ENCODE data around the gene PADI6.

The PADI6 gene

DNA sequence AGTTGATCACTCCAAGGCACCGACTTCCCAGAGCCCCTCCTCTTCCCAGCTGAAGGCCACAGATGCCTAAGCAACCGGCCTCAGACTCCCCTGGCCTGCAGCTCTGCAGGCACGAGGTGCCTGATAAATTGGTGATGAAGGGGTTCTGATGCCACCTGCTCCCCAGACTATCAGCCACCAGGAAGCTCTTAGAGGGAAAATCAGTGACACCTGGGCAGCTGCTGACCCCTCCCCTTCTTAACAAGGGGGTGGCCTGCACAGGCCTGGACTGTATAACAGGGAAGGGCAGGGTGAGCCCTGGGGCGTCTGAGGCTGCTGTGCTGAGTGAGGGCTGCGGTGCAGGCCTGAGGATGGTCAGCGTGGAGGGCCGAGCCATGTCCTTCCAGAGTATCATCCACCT, at the start of gene PADI6:
Gene PADI6, plus strand, starts transcription at position 301 of the 400 bp plus-strand sequence. Its CDS starts 50 bp downstream, at position 351.
- no peaks in the 10 kb centered on the region for H3K9me3 ChIP-seq (ENCODE audit: insufficient read depth, low read length)
- H3K4me2 ChIP-seq (ENCODE audit: low read length) = no peak within 1 kb of the TSS

DNA sequence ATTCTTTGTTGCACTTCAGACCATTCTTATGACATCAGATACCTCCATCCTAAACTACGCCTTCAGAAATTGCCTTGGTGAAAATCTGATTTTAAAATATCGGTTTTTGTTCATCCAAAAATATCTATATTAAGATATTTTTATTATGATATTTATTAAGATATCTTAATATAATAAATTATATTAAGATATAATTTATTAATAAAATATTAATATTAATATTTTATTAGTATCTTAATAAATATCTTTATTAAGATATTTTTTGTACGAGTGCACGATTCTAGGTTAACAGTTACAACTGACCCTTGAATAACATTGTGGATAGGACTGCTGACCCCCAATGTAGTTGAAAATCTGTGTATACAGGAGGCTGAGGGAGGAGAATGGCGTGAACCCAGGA, 43.1 kb upstream of the PADI6 start:
- H3K9me3 ChIP-seq (ENCODE audit: insufficient read depth, low read length) = no peaks in the 10 kb centered on the region
- TF ChIP-seq EZH2phosphoT487 (IDR thresholded peaks at IDR 0.05; ENCODE audit: low read depth) = no peak
- TF ChIP-seq, protein P1, sequence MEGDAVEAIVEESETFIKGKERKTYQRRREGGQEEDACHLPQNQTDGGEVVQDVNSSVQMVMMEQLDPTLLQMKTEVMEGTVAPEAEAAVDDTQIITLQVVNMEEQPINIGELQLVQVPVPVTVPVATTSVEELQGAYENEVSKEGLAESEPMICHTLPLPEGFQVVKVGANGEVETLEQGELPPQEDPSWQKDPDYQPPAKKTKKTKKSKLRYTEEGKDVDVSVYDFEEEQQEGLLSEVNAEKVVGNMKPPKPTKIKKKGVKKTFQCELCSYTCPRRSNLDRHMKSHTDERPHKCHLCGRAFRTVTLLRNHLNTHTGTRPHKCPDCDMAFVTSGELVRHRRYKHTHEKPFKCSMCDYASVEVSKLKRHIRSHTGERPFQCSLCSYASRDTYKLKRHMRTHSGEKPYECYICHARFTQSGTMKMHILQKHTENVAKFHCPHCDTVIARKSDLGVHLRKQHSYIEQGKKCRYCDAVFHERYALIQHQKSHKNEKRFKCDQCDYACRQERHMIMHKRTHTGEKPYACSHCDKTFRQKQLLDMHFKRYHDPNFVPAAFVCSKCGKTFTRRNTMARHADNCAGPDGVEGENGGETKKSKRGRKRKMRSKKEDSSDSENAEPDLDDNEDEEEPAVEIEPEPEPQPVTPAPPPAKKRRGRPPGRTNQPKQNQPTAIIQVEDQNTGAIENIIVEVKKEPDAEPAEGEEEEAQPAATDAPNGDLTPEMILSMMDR (IDR thresholded peaks at IDR 0.05; ENCODE audit: low read depth, low read length) = no peak
- H3K4me1 ChIP-seq (ENCODE audit: low read length) = no peaks in the 10 kb centered on the region
- no peak overlapping the region for H3K4me2 ChIP-seq (ENCODE audit: low read length)
- no peaks in the 10 kb centered on the region for H3K79me2 ChIP-seq (ENCODE audit: low read length)
- H3K27me3 ChIP-seq (ENCODE audit: low read depth, low read length) = peaks cover 7% of the 10 kb centered on the region; the same call in 1 of the 2 replicates
- H3K9ac ChIP-seq (ENCODE audit: low read length) = no peak overlapping the region
- no peak overlapping the region for H3K4me3 ChIP-seq (ENCODE audit: low read length)
- no peak overlapping the region for H3K27ac ChIP-seq (ENCODE audit: low read length)
- H2AFZ ChIP-seq (ENCODE audit: low read depth, low read length) = no peak overlapping the region
- no peaks in the 10 kb centered on the region for H3K36me3 ChIP-seq (replicated peaks; ENCODE audit: low read depth, low read length)
- H4K20me1 ChIP-seq (ENCODE audit: insufficient read depth, low read length) = no peaks in the 10 kb centered on the region

More for the DNA sequence above, at the start of gene PADI6:
- H4K20me1 ChIP-seq (ENCODE audit: insufficient read depth, low read length) = no peaks in the 10 kb centered on the region
- no peak within 1 kb of the TSS for H2AFZ ChIP-seq (ENCODE audit: low read depth, low read length)
- H3K27ac ChIP-seq (ENCODE audit: low read length) = no peak within 1 kb of the TSS
- TF ChIP-seq EZH2phosphoT487 (IDR thresholded peaks at IDR 0.05; ENCODE audit: low read depth) = no peak
- TF ChIP-seq, protein P1 (IDR thresholded peaks at IDR 0.05; ENCODE audit: low read depth, low read length) = no peak
- no peaks in the 10 kb centered on the region for H3K79me2 ChIP-seq (ENCODE audit: low read length)
- 0 out of 2 replicates have a peak, but pooled peaks cover 2% of the 10 kb centered on the region for H3K4me1 ChIP-seq (ENCODE audit: low read length)
- H3K4me3 ChIP-seq (ENCODE audit: low read length) = no peak within 1 kb of the TSS
- H3K36me3 ChIP-seq (replicated peaks; ENCODE audit: low read depth, low read length) = no peaks in the 10 kb centered on the region
- H3K27me3 ChIP-seq (ENCODE audit: low read depth, low read length) = 0 out of 2 replicates have a peak, but pooled peaks cover 6% of the 10 kb centered on the region
- no peak within 1 kb of the TSS for H3K9ac ChIP-seq (ENCODE audit: low read length)

DNA sequence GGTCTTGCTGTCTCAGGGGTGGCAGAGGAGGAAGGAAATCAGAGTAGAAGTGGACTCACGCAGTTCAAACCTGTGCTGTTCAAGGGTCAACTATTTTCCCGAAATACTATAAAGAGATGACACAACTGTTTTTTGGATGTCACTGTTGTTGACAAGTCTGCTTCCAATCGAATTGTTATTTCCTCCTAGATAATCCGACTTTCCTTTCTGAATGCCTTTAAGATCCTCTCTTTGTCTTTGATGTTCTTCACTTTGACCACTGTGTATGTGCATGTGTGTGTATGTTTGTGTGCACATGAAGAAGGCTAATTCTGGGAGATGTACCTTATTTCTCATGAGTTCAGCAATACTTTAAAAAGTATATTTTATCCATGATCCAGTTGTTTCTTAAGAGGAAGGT, 42.4 kb upstream of the PADI6 start:
- H3K36me3 ChIP-seq (replicated peaks; ENCODE audit: low read depth, low read length) = no peaks in the 10 kb centered on the region
- H2AFZ ChIP-seq (ENCODE audit: low read depth, low read length) = no peak overlapping the region
- no peaks in the 10 kb centered on the region for H3K9me3 ChIP-seq (ENCODE audit: insufficient read depth, low read length)
- peaks cover 6% of the 10 kb centered on the region; the same call in 1 of the 2 replicates for H3K27me3 ChIP-seq (ENCODE audit: low read depth, low read length)
- H3K27ac ChIP-seq (ENCODE audit: low read length) = no peak overlapping the region
- H4K20me1 ChIP-seq (ENCODE audit: insufficient read depth, low read length) = no peaks in the 10 kb centered on the region
- H3K4me3 ChIP-seq (ENCODE audit: low read length) = no peak overlapping the region
- H3K4me2 ChIP-seq (ENCODE audit: low read length) = no peak overlapping the region
- TF ChIP-seq, protein P1 (IDR thresholded peaks at IDR 0.05; ENCODE audit: low read depth, low read length) = no peak
- no peak for TF ChIP-seq EZH2phosphoT487 (IDR thresholded peaks at IDR 0.05; ENCODE audit: low read depth)
- no peak overlapping the region for H3K9ac ChIP-seq (ENCODE audit: low read length)
- H3K79me2 ChIP-seq (ENCODE audit: low read length) = no peaks in the 10 kb centered on the region
- no peaks in the 10 kb centered on the region for H3K4me1 ChIP-seq (ENCODE audit: low read length)

DNA sequence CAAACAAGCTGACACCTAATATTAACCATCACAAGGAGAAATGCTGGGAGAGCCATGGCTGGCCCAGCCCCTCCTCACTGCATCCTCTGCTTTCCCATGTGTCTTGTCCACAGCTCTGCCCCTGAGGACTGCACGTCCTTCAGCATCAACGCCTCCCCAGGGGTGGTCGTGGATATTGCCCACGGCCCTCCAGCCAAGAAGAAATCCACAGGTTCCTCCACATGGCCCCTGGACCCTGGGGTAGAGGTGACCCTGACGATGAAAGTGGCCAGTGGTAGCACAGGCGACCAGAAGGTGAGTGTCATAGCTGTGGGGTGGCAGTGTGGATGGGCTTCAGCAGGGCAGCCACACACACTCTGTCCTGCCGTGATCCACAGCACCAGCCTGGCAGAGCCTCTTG, 41.1 kb upstream of the PADI6 start:
- Histone ChIP-seq H3K4me3 (ENCODE audit: low read length) (no peak overlapping the region), H3K27ac (ENCODE audit: low read length) (no peak overlapping the region), H3K4me1 (ENCODE audit: low read length) (no peaks in the 10 kb centered on the region), H4K20me1 (ENCODE audit: insufficient read depth, low read length) (no peaks in the 10 kb centered on the region), H3K27me3 (ENCODE audit: low read depth, low read length) (0 out of 2 replicates have a peak, but pooled peaks cover 4% of the 10 kb centered on the region), H3K9ac (ENCODE audit: low read length) (no peak overlapping the region), H3K4me2 (ENCODE audit: low read length) (no peak overlapping the region), H3K36me3 (replicated peaks; ENCODE audit: low read depth, low read length) (no peaks in the 10 kb centered on the region), H3K79me2 (ENCODE audit: low read length) (no peaks in the 10 kb centered on the region), H2AFZ (ENCODE audit: low read depth, low read length) (no peak overlapping the region), H3K9me3 (ENCODE audit: insufficient read depth, low read length) (no peaks in the 10 kb centered on the region)
- TF ChIP-seq, protein P1 (IDR thresholded peaks at IDR 0.05; ENCODE audit: low read depth, low read length) = no peak
- TF ChIP-seq EZH2phosphoT487 (IDR thresholded peaks at IDR 0.05; ENCODE audit: low read depth) = no peak

All from OCI-LY3 (cell line).